Caco-2 (cell line): ENCODE measurements around the gene ERBB4. TPM values are rescaled to one million over a fixed set of nuclear protein-coding genes. Genes with fewer than 3 reads are reported as not detected.

ENCODE experiments used
- BruUV-seq: library from RNA; stranded (reverse); fragments of 400-500 nt; replicated peaks from 2 replicates; lab custom pipeline; 2021; lab: Mats Ljungman, UMichigan
- CTCF ChIA-PET: fragments of 300-600 bp; sonication (Branson Sonifier 250); formaldehyde crosslinking; loops from one replicate; lab custom pipeline; 2022; ENCODE audit warnings: antibody characterized with exemption; lab: Charles Lee
- POLR2A ChIA-PET: fragments of 300-600 bp; sonication (Branson Sonifier 250); formaldehyde crosslinking; loops from one replicate; lab custom pipeline; 2022; ENCODE audit warnings: antibody characterized with exemption; lab: Charles Lee
- DNase-seq, 2 experiments: peaks; one replicate each; pipeline versions ENCODE4 v3.0.0 to v3.0.0-alpha.2; 2020 to 2022
- H3K27me3 ChIP-seq: replicated peaks from 2 replicates; pipeline ENCODE4 v1.6.0; 2011; ENCODE audit warnings: low read length; ENCODE audit not compliant: control insufficient read depth, insufficient read depth
- H3K36me3 ChIP-seq: 2 replicates; pipeline ENCODE4 v1.5.1; 2011; ENCODE audit warnings: low read length; ENCODE audit not compliant: control insufficient read depth, insufficient read depth
- H3K4me1 ChIP-seq: fragments of 250-450 bp; sonication (Bioruptor Pico); 2 replicates; pipeline ENCODE4 v1.5.1; 2020; ENCODE audit warnings: mild to moderate bottlenecking
- H3K4me3 ChIP-seq: 2 replicates; pipeline ENCODE4 v1.5.1; 2011; ENCODE audit warnings: low read depth, mild to moderate bottlenecking, control low read depth, low read length
- H3K9me3 ChIP-seq: fragments of 250-450 bp; sonication (Bioruptor Pico); 2 replicates; pipeline ENCODE4 v1.5.1; 2020; ENCODE audit warnings: mild to moderate bottlenecking, moderate library complexity
- H3K27ac Mint-ChIP-seq: one replicate; pipeline ENCODE4 v1.8.0; 2022; ENCODE audit warnings: mixed read lengths; ENCODE audit not compliant: unreplicated experiment
- H3K27me3 Mint-ChIP-seq: one replicate; pipeline ENCODE4 v1.8.0; 2022; ENCODE audit warnings: mixed read lengths; ENCODE audit not compliant: insufficient read depth, unreplicated experiment
- H3K36me3 Mint-ChIP-seq: one replicate; pipeline ENCODE4 v1.8.0; 2022; ENCODE audit warnings: mild to moderate bottlenecking, mixed read lengths; ENCODE audit not compliant: insufficient read depth, unreplicated experiment
- H3K4me1 Mint-ChIP-seq: one replicate; pipeline ENCODE4 v1.8.0; 2022; ENCODE audit warnings: low read depth, mixed read lengths; ENCODE audit not compliant: unreplicated experiment
- H3K4me3 Mint-ChIP-seq: one replicate; pipeline ENCODE4 v1.8.0; 2022; ENCODE audit warnings: mild to moderate bottlenecking, moderate library complexity, mixed read lengths; ENCODE audit not compliant: unreplicated experiment
- H3K9me3 Mint-ChIP-seq: one replicate; pipeline ENCODE4 v1.8.0; 2022; ENCODE audit warnings: mixed read lengths; ENCODE audit not compliant: unreplicated experiment
- CTCF ChIP-seq, 2 experiments: fragments of 200-600 bp in 1 of 2; IDR thresholded peaks; 1 replicate in 1 of 2; 2 replicates in 1 of 2; pipeline versions ENCODE4 v1.5.1 to v1.8.0; 2011 to 2022; ENCODE audit warnings: antibody characterized with exemption in 1 of 2, control low read depth in 1 of 2, inconsistent platforms in 1 of 2, low read depth in 1 of 2, low read length in 1 of 2, mild to moderate bottlenecking in 1 of 2, moderate library complexity in 1 of 2; ENCODE audit not compliant: insufficient read depth in 1 of 2, severe bottlenecking in 1 of 2, unreplicated experiment in 1 of 2
- intact Hi-C: fragments of 100-400 bp; cut with micrococcal nuclease; formaldehyde crosslinking; loops from one replicate; pipeline ENCODE4 v1.10.0; 2022; ENCODE audit not compliant: unreplicated experiment
- total RNA-seq: library from RNA; stranded (reverse); gene quantifications from 2 replicates; pipeline ENCODE4 v1.2.3, GENCODE V29; 2022

The ERBB4 gene
- total RNA-seq, 1 experiment from 2014 or later = not detected

DNA sequence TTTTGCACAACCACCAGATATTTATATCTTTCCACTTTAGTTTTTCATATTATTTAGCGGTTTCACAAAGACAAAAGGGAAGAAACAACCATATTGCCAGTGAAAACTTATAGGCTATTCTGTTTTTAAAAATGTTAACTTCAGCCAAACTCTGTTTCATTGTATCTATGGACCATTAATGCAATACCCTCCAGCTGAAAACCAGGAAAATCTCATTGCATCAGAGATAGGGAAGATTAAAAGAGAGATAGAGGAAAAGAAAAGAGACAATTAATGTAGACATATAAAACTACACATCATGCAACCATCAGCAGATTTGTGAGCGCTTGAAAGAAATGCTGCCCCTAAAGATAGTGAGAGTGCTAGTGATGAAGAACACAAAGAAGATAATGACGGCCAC is 970.2 kb downstream of the ERBB4 start:
- intact Hi-C loops = no loop called here
- Mint-ChIP-seq H3K36me3 (no peaks in the 10 kb centered on the region), H3K4me3 (no peak overlapping the region), H3K27ac (no peak overlapping the region), H3K4me1 (no peaks in the 10 kb centered on the region), H3K27me3 (peaks cover 14% of the 10 kb centered on the region), H3K9me3 (peaks cover 18% of the 10 kb centered on the region)
- POLR2A ChIA-PET = no interaction called here
- CTCF ChIA-PET = no interaction called here
- DNase-seq = no peak
- Histone ChIP-seq H3K27me3 (no peaks in the 10 kb centered on the region), H3K4me1 (no peaks in the 10 kb centered on the region), H3K4me3 (no peak overlapping the region), H3K9me3 (0 out of 2 replicates have a peak, but pooled peaks cover 3% of the 10 kb centered on the region), H3K36me3 (no peaks in the 10 kb centered on the region)
- no peak for TF ChIP-seq CTCF (IDR thresholded peaks at IDR 0.05; ENCODE audit: insufficient read depth in 1 of 2, low read depth in 1 of 2, low read length in 1 of 2, severe bottlenecking in 1 of 2, unreplicated experiment in 1 of 2)
- BruUV-seq = no TSS peak

DNA sequence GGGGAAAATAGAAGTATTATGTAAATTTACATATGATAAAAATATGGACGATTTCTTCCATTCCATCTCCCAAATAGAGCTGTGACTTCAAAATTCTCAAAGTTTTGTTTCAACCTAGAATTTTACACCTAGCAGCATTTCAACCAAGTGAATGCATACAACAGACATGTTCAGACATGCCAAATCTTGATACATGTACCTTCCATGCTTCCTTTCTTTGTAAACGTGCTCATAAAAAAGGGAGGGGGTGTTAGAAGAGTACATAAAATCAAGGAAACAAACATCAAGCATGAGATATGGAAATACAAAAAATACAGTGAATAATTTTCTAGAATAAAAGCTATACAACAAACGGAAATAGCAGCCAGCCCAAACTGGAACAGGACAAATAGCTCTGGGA is 974.2 kb downstream of the ERBB4 start:
- TF ChIP-seq CTCF (IDR thresholded peaks at IDR 0.05; ENCODE audit: insufficient read depth in 1 of 2, low read depth in 1 of 2, low read length in 1 of 2, severe bottlenecking in 1 of 2, unreplicated experiment in 1 of 2) = no peak
- no peak for DNase-seq
- Mint-ChIP-seq H3K36me3 (no peaks in the 10 kb centered on the region), H3K4me3 (no peak overlapping the region), H3K27me3 (peaks cover 8% of the 10 kb centered on the region), H3K9me3 (peaks cover 22% of the 10 kb centered on the region), H3K27ac (no peak overlapping the region), H3K4me1 (no peaks in the 10 kb centered on the region)
- no peaks in the 10 kb centered on the region for H3K27me3 ChIP-seq
- no peaks in the 10 kb centered on the region for H3K36me3 ChIP-seq
- ChIA-PET POLR2A (no interaction called here), CTCF (no interaction called here)
- H3K4me3 ChIP-seq = no peak overlapping the region
- no TSS peak for BruUV-seq
- H3K9me3 ChIP-seq = 0 out of 2 replicates have a peak, but pooled peaks cover 3% of the 10 kb centered on the region
- H3K4me1 ChIP-seq = no peaks in the 10 kb centered on the region
- intact Hi-C loops = no loop called here

GRCh38 chr2:211545582-211545981 is 993.0 kb downstream of the ERBB4 start:
- intact Hi-C loops = no loop called here
- H3K4me3 Mint-ChIP-seq = no peak overlapping the region
- no peak for DNase-seq
- no peak overlapping the region for H3K4me3 ChIP-seq
- H3K36me3 Mint-ChIP-seq = no peaks in the 10 kb centered on the region
- peaks cover 5% of the 10 kb centered on the region for H3K27me3 Mint-ChIP-seq
- no peaks in the 10 kb centered on the region for H3K4me1 Mint-ChIP-seq
- no peak for TF ChIP-seq CTCF (IDR thresholded peaks at IDR 0.05; ENCODE audit: insufficient read depth in 1 of 2, low read depth in 1 of 2, low read length in 1 of 2, severe bottlenecking in 1 of 2, unreplicated experiment in 1 of 2)
- CTCF ChIA-PET = no interaction called here
- POLR2A ChIA-PET = no interaction called here
- no peaks in the 10 kb centered on the region for H3K36me3 ChIP-seq
- no TSS peak for BruUV-seq
- no peaks in the 10 kb centered on the region for H3K27me3 ChIP-seq
- H3K9me3 ChIP-seq = no peaks in the 10 kb centered on the region
- no peak overlapping the region for H3K27ac Mint-ChIP-seq
- H3K4me1 ChIP-seq = no peaks in the 10 kb centered on the region
- no peaks in the 10 kb centered on the region for H3K9me3 Mint-ChIP-seq
